ENCODE results near the gene GNAO1.
A peak's percentile ranks its signal among the peaks of the same experiment; 100 is the strongest.

Gene GNAO1

DNA sequence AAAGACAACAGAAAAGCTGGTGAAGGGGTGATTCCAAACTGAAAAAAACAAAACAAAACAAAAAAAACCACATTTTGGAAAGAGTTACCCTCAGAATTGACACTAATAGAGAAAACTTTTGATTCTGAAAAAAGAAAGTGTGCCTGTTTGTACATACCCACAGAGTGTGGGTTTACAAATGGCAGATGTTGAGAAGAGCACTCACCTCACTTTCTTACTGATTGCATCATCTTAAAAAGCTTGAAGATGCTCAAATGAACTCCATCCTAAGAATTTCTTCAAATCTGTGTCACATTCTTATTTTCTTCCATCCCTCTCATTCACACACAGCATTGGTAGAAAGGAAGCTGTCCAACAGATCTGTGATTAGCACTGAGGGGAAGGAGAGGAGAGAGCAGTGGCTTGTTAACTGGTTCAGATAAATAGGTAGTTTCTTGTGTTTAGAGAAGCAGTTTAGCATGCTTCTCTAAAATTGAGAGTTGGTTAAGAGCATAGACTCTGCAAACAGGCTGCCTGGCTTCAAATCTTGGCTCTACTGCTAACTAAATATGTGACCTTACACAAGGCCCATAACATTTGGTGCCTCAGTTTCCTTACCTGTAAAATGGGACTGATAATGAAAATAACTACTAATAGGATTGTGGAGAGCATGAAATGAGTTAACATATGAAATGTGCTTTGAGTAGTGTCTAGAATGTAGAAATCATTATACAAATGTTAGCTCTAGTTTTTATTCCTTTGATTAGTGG, 6.9 kb downstream of the GNAO1 start:
- DNase-seq (ENCODE audit: low read depth, low spot score), result no peak

DNA sequence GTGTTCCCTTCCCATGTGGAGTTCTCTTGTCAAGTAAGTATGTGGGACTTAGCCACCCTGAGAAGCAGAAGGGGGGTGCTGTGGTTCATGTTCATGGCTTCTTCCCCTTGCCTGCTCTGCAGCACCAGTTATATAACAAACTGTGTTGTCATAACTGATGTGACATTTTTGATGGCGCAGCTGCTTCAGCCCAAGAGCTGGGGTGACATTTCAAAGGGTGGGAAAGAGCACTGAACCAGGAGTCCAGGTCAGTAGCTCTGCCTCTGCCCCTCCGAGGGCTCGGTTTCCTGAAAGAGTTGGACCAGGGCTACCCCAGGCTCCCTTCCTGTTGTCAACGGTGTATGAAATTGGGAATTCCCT, 7.4 kb downstream of the GNAO1 start:
- DNase-seq (ENCODE audit: low read depth, low spot score), result no peak

DNA sequence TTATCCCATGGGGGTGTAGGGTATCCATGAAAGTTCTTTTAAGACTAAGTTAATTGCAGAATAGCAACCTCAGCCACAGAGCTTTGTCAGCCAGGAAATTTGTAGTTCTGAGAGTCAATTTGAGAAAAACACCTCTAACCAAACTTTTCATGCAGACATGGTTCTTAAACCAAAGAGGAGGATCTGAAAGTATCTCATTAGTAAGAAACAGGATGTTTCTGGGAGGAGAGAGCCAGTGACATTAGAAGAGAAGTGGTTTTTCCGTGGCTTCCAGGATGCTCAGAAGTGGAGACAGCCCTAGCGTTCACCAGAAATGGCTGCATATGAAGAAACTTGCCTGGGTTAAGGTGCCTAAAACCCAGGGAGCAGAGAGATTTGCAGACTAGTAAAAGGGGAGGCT, 7.9 kb downstream of the GNAO1 start:
- no peak for DNase-seq (ENCODE audit: low read depth, low spot score)

DNA sequence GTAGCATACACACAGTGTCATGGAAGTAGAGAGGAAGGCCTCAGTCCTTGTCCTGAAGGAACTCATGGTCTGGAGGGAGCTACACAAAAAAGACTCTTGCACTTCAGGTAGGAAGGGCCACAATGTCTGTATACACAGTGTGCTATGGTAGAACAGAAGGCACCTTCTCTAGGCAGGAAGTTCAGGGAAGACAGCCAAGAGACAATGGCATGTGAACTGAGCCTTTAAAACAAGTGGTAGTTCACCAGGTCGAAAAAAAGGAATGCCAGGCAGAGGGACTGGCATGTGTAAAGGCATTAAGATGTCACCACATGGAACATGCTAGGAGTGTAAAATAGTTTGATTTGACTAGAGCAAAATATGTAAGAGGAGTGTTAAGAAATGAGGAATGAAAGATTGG, 9.7 kb downstream of the GNAO1 start:
- no peak for DNase-seq (ENCODE audit: low read depth, low spot score)

DNA sequence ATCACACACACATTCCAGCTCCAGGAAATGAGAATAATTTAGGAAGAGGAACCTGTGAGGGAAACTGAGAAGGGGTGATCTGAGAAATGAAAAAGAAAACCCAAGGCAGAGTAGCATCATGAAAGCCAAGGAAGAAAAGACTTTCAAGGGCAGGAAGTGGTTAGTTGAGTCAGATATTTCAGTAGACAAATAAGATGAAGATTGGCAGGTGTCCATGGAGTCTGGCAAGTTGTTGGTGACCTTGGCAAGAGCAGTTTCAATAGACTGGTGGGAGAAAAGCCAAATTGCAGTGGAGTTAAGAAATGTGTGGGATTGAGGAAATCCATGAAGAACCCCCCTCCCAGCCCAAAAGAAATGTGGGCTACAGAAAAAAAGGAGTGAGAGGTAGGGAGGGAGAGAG, 10.7 kb downstream of the GNAO1 start:
- DNase-seq (ENCODE audit: low read depth, low spot score), result no peak

DNA sequence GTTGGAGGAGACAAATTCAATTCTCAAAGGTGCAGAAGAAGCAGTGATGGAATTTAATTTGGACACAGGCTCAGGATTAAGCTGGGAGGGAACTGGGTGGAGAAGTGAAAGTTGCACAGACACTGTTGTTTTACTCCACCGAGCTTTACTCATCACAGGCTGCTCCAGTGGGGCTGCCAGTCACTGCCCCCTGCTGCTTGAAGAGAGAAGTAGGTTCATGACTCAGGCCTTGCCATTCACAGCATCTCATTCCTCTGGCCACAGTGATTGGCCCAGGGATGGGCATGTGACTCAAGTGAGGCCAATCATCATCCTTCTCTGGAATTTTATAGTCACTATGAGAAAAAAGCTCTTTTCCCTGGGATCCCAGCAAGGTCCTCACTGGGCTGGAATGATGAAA, 11.8 kb downstream of the GNAO1 start:
- DNase-seq (ENCODE audit: low read depth, low spot score), result peak; percentile 58

DNA sequence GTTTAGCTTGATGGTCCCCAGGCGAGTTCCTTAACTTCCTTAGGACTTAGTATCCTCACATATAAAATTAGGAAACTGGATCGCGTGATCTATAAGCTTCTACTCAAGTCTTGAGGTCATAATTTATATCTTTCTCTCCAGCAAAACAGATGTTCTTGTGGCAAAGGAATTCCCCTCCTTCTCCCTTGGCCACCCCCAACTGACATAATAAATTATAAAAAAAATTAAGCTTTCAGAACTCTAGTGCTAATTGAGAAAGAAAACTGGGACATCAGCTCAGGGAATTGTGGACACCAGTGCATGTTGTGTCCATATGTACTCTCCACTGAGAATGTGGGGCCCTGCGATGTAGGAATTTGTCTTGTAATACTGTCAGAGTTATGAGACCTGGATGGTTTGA, 13.5 kb downstream of the GNAO1 start:
- DNase-seq (ENCODE audit: low read depth, low spot score), result no peak

DNA sequence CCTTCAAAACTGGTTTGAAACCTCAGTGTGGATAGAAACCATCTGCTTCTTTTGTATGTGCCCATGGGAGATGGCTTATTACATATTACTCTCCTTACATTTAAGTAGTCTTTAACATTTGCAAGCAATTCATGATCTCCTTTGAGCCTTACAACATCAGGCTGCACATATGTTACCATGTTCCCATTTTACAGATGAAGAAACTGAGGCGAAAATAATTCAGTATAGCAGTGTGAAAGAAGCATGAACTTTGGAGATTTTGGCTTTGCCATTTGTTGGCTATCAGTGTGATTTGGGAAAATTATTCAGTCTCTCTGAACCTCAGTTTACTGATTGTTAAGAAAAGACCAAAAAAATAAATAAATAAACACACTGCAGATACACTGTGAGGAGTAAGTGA, 15.7 kb downstream of the GNAO1 start:
- no peak for DNase-seq (ENCODE audit: low read depth, low spot score)

DNA sequence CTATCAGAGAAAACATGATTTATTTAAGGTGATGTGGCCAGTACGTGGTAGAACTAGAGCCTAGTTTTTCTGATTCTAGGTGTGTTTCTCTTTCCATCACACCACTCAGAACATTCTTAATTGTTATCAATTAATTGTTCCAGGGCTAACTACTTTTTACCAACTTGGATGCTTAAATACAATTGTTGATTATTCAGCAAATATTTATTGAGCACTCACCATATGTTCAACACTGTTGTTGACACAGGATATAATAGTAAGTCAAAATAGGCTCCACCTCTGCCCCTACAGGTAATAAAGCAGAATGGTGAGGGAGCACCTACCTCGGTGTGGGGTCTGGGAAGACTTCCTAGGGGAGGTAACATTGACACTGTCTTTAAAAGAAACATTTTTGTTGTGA, 16.1 kb downstream of the GNAO1 start:
- no peak for DNase-seq (ENCODE audit: low read depth, low spot score)

DNA sequence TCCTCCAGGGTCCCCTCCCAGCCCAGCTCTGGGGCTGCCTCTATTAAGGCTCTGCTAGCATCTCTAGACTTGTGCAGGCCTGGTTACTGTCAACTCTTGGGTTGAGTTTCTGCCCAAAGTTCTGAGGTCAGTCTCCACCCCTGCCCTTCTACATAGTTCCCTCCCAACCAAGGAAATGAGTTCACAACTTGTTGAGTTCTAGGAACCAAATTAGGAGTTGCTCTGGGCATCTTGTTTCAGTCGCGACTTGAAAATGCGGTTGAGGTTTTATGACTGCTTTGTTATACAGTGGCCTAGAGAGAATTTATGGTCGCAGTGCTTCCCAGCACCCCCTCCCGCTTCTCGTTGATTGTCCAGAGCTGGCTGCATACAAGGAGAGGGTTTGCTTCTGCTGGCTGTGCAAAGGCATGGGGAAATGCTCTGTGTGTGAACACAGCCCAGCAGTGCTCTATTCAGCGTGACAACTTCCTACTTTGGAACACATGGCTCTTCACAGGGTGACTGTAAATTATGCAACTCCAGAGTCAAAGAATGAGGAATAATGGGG, 20.2 kb downstream of the GNAO1 start:
- peak; percentile 56 for DNase-seq (ENCODE audit: low read depth, low spot score)

DNA sequence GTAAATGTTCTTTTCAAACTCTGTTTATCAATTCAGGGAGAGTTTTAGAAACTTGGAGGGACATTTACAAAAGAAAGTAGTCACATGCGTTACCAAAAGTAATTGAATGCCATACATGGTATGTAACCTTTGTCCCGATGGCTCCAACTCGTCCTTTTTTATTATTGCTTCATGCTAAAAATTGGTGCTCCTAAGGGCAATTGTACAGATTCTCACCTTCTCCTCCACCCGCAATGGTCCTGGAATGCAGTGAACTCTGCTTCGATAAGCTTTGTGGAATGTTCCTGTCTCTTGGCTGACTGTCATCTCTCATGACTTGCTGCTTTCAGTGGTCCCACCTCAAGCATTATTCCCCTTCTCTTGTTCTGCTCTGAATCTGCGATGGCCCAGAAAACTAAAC, 20.9 kb downstream of the GNAO1 start:
- no peak for DNase-seq (ENCODE audit: low read depth, low spot score)

DNA sequence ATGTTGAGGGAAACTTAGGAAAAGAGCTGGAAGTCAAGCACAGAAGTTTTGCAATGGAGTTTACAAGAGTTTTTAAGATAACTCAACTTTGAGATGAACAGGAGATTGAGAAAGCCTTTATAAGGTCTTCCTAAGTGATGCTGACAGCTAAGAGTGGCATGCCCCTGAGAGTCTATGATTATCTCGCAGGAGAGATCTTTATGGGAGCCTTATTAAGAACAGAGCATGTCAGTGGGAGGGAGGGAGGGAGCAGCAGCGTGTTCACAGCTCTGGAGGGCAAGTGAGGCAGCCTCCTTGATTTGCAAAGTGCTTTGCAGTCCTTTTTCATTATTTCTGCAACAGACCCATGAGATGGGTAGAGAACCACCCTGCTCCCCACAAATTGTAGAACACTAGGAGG, 30.7 kb downstream of the GNAO1 start:
- DNase-seq (ENCODE audit: low read depth, low spot score), result no peak

DNA sequence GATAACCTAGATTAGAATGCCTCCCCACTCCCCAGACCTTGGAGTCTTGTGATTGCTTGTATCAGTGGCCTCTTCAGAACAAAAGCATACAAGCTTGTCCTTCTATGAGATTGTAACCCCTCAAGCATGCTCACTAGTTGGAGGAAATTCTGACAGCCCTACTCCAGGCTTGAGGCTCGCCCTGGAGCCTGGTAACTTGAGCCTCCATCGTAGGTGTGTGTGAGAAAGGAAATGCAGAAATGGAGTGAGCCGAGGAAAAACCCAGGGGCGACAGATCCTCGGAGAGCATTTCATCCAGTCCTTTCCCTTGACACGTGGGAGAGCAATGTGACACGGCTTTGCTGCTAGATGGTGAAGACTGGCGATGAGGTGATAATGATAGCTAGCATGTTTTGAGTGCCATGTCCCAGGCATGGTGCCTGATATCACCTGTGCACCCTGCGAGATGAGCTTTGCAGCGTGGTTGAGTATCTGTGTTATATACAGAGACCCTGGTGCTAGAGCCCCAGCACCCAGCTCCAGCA, 31.2 kb downstream of the GNAO1 start:
- DNase-seq (ENCODE audit: low read depth, low spot score), result peak; percentile 15

DNA sequence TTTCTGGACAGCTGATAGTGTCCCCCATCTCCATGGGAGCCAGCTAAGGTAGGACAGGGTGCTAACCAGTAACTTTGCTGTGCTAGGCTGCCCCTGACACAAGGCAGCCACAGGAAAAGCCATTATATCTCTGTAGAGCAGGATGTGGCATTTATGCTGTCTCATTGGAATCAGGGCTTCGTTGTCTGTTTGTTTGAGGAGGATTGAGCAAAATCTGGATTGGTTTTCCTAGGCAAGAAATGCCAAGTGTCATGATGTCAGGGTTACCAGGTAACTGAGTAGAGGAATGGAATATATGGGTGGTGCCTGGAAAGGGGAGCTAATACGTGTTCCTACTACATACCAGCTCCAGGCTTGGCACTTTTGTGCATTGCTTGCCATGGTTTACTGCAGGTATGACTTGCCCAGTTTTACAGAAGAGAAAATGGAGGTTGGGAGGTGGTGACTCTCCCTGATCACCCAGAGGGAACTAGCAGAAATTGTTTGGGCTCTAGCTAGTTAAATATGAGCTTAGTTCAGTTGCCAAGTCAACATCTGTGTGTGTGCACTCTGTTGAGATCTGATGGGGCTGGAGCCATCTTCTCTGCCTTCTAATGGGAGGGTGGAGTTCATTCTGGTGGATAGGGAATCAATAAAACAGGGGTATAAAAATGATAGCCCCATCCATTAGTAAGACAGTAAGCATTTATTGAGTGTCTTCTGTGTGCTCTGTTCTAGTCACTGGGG, 33.9 kb downstream of the GNAO1 start:
- DNase-seq (ENCODE audit: low read depth, low spot score), result no peak

DNA sequence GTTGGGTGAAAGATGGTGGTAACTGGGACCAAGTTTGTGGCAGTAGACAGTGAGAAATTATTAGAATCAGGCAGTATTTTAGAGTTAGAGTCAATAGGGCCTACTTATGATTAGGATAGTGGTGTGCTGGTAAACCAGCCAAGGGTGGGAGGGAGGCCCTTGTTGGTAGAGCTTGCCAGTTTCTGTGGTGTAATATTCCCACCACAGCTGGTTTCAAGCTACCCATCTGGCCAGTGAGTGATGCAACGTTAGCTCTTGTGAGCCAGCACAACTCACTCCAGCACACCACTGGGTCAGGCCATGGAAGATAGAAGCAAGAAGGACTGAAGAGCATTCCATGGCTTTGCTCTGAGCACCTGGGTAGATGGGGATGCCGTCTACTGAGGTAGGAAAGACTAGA, 34.9 kb downstream of the GNAO1 start:
- DNase-seq (ENCODE audit: low read depth, low spot score), result no peak

DNA sequence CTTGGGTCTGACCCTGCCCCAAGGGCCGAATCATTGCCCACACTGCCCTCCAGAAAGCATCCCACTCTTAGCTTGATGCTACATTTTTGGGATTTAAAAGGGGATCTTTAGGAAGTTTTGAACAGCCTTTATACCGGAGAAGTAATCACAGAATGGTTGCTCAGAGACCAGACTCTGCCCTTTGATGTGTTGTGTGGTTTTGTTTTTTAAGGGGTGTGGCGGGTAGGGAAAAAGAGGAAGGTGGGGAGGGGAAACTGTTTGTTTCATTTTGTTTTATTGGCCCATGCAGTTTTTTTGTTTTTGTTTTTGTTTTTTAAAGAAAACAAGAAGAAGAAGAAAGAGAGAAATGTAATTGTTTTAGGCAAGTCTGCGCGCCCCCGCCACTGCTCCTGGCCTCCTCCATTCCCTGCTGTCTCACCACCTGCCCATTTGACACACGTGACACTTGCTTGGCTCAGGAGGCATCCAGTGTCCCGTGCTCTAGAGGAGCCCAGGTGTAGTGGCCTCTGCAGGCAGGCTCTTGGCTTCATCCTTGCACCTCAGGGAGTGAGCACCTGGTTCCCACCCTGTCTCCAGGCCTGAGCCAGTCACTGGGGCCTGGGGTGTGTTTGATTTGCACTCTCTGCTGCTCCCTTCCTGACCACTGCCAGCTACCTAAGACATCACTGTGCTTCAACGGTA, 35.7 kb downstream of the GNAO1 start:
- no peak for DNase-seq (ENCODE audit: low read depth, low spot score)

DNA sequence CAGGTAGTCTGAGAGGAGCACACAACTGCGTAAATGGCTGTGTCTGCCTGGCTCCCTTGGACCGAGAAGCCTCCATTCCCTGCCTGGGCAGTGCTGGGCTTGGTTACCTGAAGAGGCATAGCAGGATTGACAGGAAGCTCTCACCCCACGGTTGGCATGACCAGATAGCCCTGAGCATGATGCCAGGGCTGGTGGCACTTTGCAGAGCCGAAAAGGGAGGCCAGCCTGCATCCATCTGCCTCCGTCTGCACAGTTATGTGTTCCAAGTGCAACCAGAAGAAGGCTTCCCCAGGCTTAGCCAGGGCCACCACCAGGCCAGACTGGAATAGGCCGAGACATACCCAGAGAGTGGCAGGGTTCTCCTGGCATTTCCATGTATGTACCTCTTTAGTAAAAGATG, 36.6 kb downstream of the GNAO1 start:
- no peak for DNase-seq (ENCODE audit: low read depth, low spot score)

DNA sequence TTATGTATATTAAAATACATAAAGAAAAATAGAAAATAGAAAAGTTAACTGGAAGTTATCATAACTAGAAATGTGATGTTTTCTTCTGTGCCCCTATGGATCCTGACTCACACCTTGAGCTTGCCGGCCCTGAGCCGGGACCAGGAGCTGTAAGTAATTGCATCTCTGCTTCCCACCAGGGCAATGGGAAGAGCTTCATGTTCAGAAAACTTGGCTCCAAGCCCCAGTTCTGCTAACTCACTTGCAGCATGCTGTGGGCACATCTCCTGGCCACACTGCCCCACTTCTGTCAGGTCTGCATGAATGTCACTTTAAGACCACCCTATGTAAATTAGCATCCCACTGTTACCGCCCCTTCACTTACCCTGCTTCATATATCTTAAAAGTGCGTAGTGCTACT, 37.2 kb downstream of the GNAO1 start:
- DNase-seq (ENCODE audit: low read depth, low spot score), result no peak

DNA sequence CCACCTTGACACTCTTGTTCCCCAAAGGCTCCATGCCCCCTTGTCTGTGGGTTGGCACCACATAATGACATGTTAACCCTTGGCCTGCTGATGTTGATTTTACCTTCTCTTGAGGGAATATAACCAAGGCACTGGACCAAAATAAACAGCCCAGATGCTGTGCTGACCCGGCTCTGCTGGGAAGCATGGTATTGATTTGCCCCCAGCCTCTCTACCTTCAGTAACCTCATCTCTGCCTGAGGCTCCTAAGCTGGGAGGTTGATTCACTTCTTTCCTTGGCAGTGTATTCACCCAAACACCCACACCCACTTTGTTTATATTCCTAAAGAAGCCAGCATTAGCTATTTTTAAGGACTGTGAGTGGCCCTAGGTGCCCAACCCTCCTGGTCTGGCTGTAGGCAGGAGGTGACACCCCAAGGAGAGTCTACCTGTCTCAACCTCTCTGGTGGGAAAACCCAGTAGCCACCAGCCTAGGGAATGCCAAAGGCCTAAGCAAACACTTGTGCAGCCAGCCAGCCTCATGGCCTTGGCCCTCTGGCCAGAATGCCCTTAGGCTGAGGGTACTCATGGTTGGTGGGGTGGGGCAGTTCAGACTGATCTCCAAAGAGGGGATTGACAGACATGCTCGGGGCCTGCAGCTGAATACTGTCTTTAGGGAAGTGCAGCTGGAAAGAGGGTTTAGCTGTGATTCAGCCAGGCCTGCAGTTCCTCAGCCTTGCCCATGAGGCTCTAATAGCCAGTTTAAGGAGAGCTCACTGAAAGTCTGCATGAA, 42.7 kb downstream of the GNAO1 start:
- peak; percentile 25 for DNase-seq (ENCODE audit: low read depth, low spot score)

DNA sequence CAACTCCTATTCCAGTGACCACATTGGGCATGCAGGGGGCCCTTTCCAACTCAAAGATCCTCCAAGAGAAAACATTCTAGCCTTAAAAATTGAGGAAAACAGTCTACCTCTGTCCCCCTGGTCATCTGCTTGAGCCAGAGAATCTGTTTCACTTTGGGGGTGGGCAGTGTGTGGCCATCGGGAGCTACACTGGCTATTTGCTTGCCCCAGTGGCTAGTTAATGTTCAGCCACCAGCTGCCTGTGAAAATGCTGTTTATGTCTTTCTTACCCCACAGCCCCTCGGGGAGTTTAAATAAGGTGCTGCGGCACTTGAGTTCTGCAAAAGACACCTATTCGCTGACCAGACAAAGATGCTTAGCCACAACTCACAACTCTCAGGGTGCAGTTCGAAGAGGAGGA, 43.4 kb downstream of the GNAO1 start:
- no peak for DNase-seq (ENCODE audit: low read depth, low spot score)

DNA sequence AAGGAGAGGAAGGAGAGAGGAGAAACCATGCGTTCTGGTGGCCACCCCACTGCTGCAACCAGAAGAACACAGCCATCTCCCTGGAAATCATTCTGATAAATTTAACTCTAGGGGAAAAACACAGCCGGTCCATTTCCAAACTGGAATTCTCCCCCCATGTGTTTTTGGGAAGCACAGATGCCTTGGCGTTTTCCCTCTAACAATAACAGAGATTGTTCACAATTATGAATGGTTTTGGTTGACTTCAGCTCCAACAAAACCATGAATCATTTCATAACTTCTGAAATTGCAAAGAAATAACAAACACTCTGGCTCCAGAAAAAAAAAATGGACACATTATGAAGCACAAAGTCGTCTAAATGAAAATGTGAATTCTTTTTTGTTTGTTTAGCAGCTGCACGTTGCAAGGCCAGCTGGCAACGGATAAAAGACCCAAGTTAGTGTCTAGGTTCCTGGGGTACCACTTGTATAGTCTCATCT, 46.2 kb downstream of the GNAO1 start:
- no peak for DNase-seq (ENCODE audit: low read depth, low spot score)

DNA sequence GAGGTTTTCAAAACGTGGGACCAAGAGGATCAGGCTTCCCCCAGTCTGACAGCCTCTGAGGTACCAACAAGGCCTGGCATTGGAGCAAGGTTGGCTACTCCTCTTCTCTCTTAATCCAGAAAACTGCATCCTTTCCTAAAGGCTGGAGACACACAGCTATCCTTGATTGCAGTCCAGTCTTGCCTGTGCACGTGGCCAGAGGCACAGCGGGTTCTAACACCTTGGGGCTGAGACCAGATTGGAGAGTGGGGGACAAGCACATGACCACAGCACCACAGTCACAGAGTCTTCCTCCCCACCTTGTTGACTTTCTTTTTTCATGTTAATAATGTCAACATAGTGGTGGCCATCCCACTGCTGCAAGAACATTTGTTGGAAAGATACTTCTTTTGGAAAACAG, 46.9 kb downstream of the GNAO1 start:
- DNase-seq (ENCODE audit: low read depth, low spot score), result no peak
